ENCODE measurements around the gene DNAH6.

GRCh38 chr2:84639751-84640150 lies 123.5 kb downstream of the DNAH6 start:
- TF ChIP-seq, protein P1, sequence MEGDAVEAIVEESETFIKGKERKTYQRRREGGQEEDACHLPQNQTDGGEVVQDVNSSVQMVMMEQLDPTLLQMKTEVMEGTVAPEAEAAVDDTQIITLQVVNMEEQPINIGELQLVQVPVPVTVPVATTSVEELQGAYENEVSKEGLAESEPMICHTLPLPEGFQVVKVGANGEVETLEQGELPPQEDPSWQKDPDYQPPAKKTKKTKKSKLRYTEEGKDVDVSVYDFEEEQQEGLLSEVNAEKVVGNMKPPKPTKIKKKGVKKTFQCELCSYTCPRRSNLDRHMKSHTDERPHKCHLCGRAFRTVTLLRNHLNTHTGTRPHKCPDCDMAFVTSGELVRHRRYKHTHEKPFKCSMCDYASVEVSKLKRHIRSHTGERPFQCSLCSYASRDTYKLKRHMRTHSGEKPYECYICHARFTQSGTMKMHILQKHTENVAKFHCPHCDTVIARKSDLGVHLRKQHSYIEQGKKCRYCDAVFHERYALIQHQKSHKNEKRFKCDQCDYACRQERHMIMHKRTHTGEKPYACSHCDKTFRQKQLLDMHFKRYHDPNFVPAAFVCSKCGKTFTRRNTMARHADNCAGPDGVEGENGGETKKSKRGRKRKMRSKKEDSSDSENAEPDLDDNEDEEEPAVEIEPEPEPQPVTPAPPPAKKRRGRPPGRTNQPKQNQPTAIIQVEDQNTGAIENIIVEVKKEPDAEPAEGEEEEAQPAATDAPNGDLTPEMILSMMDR (IDR thresholded peaks at IDR 0.05), result no peak
- no peak for TF ChIP-seq EZH2 (IDR thresholded peaks at IDR 0.05)

Measured in neural progenitor cell (in vitro differentiated cells).